Endothelial cell of umbilical vein (primary cell): ENCODE data around the gene FAM168B. TPM values are rescaled to one million over a fixed set of nuclear protein-coding genes. Genes with fewer than 3 reads are reported as not detected.

Experiments
- BruUV-seq: library from RNA; stranded (reverse); fragments of 400-500 nt; replicated peaks from 2 replicates; lab custom pipeline; 2021; lab: Mats Ljungman, UMichigan
- CTCF ChIA-PET: fragments of 300-600, 350-600 bp; sonication (Branson Sonifier 250); formaldehyde crosslinking; loops from one replicate; lab custom pipeline; 2021; ENCODE audit warnings: antibody characterized with exemption, inconsistent platforms; lab: Charles Lee
- POLR2A ChIA-PET: fragments of 300-600, 350-600 bp; sonication (Branson Sonifier 250); formaldehyde crosslinking; loops from one replicate; lab custom pipeline; 2021; ENCODE audit warnings: antibody characterized with exemption, inconsistent platforms; lab: Charles Lee
- DNase-seq: peaks from one replicate; pipeline ENCODE4 v3.0.0-alpha.2; 2011; ENCODE audit warnings: low read depth, low spot score
- FAIRE-seq: peaks from 2 replicates; lab custom pipeline; 2011; peaks lifted over from hg19 to GRCh38; lab: Jason Lieb, UNC
- H2AFZ ChIP-seq: 2 replicates; pipeline ENCODE4 v1.6.0; 2012; ENCODE audit warnings: low read depth, low read length, control low read depth, inconsistent platforms
- H3K27ac ChIP-seq: 2 replicates; pipeline ENCODE4 v1.5.1; 2011; ENCODE audit warnings: low read depth, mild to moderate bottlenecking, control low read depth, low read length, moderate library complexity; ENCODE audit not compliant: insufficient read depth
- H3K27me3 ChIP-seq, 2 experiments: 2 replicates each; pipeline versions ENCODE4 v1.6.0 to v1.6.1; 2011; ENCODE audit warnings: low read length in 2 of 2, mixed read lengths in 1 of 2; ENCODE audit not compliant: control insufficient read depth in 2 of 2, insufficient read depth in 2 of 2
- H3K36me3 ChIP-seq, 2 experiments: 2 replicates in 1 of 2; 3 replicates in 1 of 2; pipeline ENCODE4 v1.5.1; 2011; ENCODE audit warnings: low read length in 2 of 2, mild to moderate bottlenecking in 1 of 2, moderate library complexity in 1 of 2; ENCODE audit not compliant: control insufficient read depth in 2 of 2, insufficient read depth in 2 of 2; ENCODE audit errors: extremely low read depth in 1 of 2
- H3K4me1 ChIP-seq: 3 replicates; pipeline ENCODE4 v1.5.1; 2011; ENCODE audit warnings: mild to moderate bottlenecking, low read length; ENCODE audit not compliant: control insufficient read depth, insufficient read depth; ENCODE audit errors: extremely low read depth
- H3K4me2 ChIP-seq: 2 replicates; pipeline ENCODE4 v1.6.1; 2011; ENCODE audit warnings: low read length, control low read depth, mixed read lengths; ENCODE audit not compliant: insufficient read depth
- H3K4me3 ChIP-seq, 3 experiments: fragments of 200-600 bp in 1 of 3; sonication (generic), shearing (Covaris generic) in 1 of 3; replicated peaks in 1 of 3; 2 replicates each; pipeline ENCODE4 v1.5.1; 2011 to 2016; ENCODE audit warnings: control low read depth in 3 of 3, low read length in 3 of 3, mild to moderate bottlenecking in 2 of 3, inconsistent platforms in 1 of 3, low read depth in 1 of 3, moderate library complexity in 1 of 3; ENCODE audit not compliant: insufficient read depth in 1 of 3
- H3K79me2 ChIP-seq: 2 replicates; pipeline ENCODE4 v1.6.0; 2012; ENCODE audit warnings: low read length, inconsistent platforms; ENCODE audit not compliant: control insufficient read depth, insufficient read depth
- H3K9ac ChIP-seq: replicated peaks from 2 replicates; pipeline ENCODE3; 2011; ENCODE audit warnings: low read length, control low read depth; ENCODE audit not compliant: insufficient read depth; ENCODE audit errors: extremely low read depth
- H3K9me1 ChIP-seq: replicated peaks from 3 replicates; pipeline ENCODE4 v1.6.0; 2011; ENCODE audit warnings: mild to moderate bottlenecking, low read length; ENCODE audit not compliant: control insufficient read depth, insufficient read depth; ENCODE audit errors: extremely low read depth
- H3K9me3 ChIP-seq: replicated peaks from 2 replicates; pipeline ENCODE4 v1.5.1; 2012; ENCODE audit warnings: low read length, inconsistent platforms; ENCODE audit not compliant: control insufficient read depth, insufficient read depth
- H4K20me1 ChIP-seq: replicated peaks from 2 replicates; pipeline ENCODE3; 2011; ENCODE audit warnings: mild to moderate bottlenecking, low read length; ENCODE audit not compliant: control insufficient read depth, insufficient read depth; ENCODE audit errors: extremely low read depth
- EZH2 ChIP-seq: IDR thresholded peaks from 2 replicates; pipeline ENCODE4 v1.6.1; 2012; ENCODE audit warnings: borderline replicate concordance, low read depth, mild to moderate bottlenecking, moderate library complexity, low read length, inconsistent platforms; ENCODE audit not compliant: severe bottlenecking
- FOS ChIP-seq: IDR thresholded peaks from 2 replicates; pipeline ENCODE4 v1.6.1; 2011; ENCODE audit warnings: mild to moderate bottlenecking, low read length, moderate library complexity, borderline replicate concordance; ENCODE audit not compliant: insufficient read depth
- GATA2 ChIP-seq: IDR thresholded peaks from 2 replicates; pipeline ENCODE4 v1.7.0; 2011; ENCODE audit warnings: low read depth, mild to moderate bottlenecking, moderate library complexity, mixed read lengths, low read length; ENCODE audit not compliant: insufficient read length, insufficient read depth
- MYC ChIP-seq: IDR thresholded peaks from one replicate; pipeline ENCODE4 v1.6.1; 2011; ENCODE audit warnings: mild to moderate bottlenecking, low read depth, low read length
- POLR2A ChIP-seq: IDR thresholded peaks from 2 replicates; pipeline ENCODE4 v1.6.1; 2012; ENCODE audit warnings: low read depth, mild to moderate bottlenecking, control low read depth, low read length
- POLR2AphosphoS5 ChIP-seq: IDR thresholded peaks from 2 replicates; pipeline ENCODE4 v1.6.1; 2012; ENCODE audit warnings: low read depth, mild to moderate bottlenecking, control low read depth, low read length, moderate library complexity; ENCODE audit not compliant: insufficient read depth
- dilution Hi-C: fragments of 300-500 bp; cut with MboI; formaldehyde crosslinking; loops from one replicate; pipeline ENCODE4 v1.15.0; 2019; ENCODE audit warnings: low sequenced_read_pairs; ENCODE audit not compliant: extremely low pct_ligation_motif_present
- intact Hi-C: fragments of 100-400 bp; cut with micrococcal nuclease; formaldehyde crosslinking; loops from one replicate; pipeline ENCODE4 v1.10.0; 2022
- polyA plus RNA-seq, 4 experiments: library from polyadenylated mRNA; depleted of rRNA in 3 of 4; stranded (reverse) in 3 of 4; unstranded in 1 of 4; fragments of >200 nt; gene quantifications; 2 replicates each; pipeline versions ENCODE4 v1.2.1 to v1.2.3, GENCODE V29; 2011 to 2012; ENCODE audit warnings: missing spikeins in 1 of 4
- total RNA-seq: library from RNA; stranded (reverse); gene quantifications from 2 replicates; pipeline ENCODE4 v1.2.3, GENCODE V29; 2021
- TF ChIP-seq, protein P1 (sequence below): IDR thresholded peaks from 2 replicates; pipeline ENCODE4 v1.6.1; 2011; ENCODE audit not compliant: insufficient read depth, insufficient read length
- TF ChIP-seq, protein P2 (sequence below), 2 donors: IDR thresholded peaks; 1 replicate in 1 of 2; 2 replicates in 1 of 2; pipeline ENCODE4 v1.5.1; 2011; ENCODE audit warnings: low read length in 2 of 2, mild to moderate bottlenecking in 2 of 2, moderate library complexity in 2 of 2, control low read depth in 1 of 2, inconsistent platforms in 1 of 2, low read depth in 1 of 2; ENCODE audit not compliant: insufficient read depth in 1 of 2; ENCODE audit errors: extremely low read depth in 1 of 2

The FAM168B gene
- total and polyA plus RNA-seq, 2 donors (not counting 3 experiments of a cell fraction or from before 2014, with no cell fraction given) = 109 to 183 TPM

DNA sequence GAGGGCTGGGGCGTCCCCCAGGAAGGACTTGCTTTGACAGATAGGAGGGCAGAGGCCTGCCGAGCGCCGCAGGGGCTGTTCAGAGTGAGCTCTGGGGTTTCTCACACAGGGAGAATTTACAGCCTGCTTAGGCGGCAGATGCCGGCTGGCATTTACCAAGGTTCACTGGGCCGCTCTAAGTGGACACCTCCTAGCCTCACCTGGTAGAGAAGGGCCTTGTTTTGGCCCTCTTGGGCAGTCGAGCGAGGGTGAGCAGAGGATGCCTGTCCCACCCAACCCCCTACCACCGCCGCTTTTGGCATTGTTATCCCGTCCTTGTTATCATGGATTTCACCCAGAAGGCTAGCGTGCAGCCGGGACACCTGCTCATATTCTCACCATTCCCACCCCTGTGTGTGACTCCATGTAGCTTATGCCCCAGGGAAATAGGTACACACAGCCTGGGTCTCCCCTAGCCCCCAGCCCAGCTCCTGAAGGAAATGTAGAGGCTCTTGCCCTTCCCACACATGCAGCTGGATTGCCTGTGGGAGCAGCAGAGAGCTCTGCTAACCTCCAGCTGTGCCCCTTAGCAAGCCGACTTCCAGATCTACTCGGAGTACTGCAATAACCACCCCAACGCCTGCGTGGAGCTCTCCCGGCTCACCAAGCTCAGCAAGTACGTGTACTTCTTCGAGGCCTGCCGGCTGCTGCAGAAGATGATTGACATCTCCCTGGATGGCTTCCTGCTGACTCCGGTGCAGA lies 52.4 kb downstream of the FAM168B start:
- peaks cover 32 to 43% of the 10 kb centered on the region in 2 experiments for H3K27me3 ChIP-seq
- dilution Hi-C loops = no loop called here
- no peaks in the 10 kb centered on the region for H3K9me1 ChIP-seq
- H3K27ac ChIP-seq = no peak overlapping the region
- no peaks in the 10 kb centered on the region for H4K20me1 ChIP-seq
- H3K4me3 ChIP-seq = no peak overlapping the region
- H3K9ac ChIP-seq = no peak overlapping the region
- ChIA-PET CTCF (interaction anchor here (0.8 to 1.5 kb wide), 4 partner anchors 8 to 243 kb away, joined by 3 read pairs; no protein-coding TSS in a partner anchor), POLR2A (no interaction called here)
- no peak for FAIRE-seq
- no peak for DNase-seq
- H2AFZ ChIP-seq = no peak overlapping the region
- no peaks in the 10 kb centered on the region for H3K79me2 ChIP-seq
- H3K36me3 ChIP-seq = no peaks in the 10 kb centered on the region
- BruUV-seq = no TSS peak
- no peak for TF ChIP-seq POLR2AphosphoS5
- TF ChIP-seq POLR2A = no peak
- TF ChIP-seq MYC = no peak
- TF ChIP-seq EZH2 = peak; percentile 20
- TF ChIP-seq, protein P1, sequence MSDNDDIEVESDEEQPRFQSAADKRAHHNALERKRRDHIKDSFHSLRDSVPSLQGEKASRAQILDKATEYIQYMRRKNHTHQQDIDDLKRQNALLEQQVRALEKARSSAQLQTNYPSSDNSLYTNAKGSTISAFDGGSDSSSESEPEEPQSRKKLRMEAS = no peak
- no peak for TF ChIP-seq GATA2
- no peak for TF ChIP-seq FOS
- TF ChIP-seq, protein P2, sequence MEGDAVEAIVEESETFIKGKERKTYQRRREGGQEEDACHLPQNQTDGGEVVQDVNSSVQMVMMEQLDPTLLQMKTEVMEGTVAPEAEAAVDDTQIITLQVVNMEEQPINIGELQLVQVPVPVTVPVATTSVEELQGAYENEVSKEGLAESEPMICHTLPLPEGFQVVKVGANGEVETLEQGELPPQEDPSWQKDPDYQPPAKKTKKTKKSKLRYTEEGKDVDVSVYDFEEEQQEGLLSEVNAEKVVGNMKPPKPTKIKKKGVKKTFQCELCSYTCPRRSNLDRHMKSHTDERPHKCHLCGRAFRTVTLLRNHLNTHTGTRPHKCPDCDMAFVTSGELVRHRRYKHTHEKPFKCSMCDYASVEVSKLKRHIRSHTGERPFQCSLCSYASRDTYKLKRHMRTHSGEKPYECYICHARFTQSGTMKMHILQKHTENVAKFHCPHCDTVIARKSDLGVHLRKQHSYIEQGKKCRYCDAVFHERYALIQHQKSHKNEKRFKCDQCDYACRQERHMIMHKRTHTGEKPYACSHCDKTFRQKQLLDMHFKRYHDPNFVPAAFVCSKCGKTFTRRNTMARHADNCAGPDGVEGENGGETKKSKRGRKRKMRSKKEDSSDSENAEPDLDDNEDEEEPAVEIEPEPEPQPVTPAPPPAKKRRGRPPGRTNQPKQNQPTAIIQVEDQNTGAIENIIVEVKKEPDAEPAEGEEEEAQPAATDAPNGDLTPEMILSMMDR (IDR thresholded peaks at IDR 0.05; ENCODE audit: extremely low read depth in 1 of 2, insufficient read depth in 1 of 2, low read depth in 1 of 2, low read length in 2 of 2) = peak in 1 of 2 donors; percentile 15
- no peak overlapping the region for H3K4me2 ChIP-seq
- H3K9me3 ChIP-seq = no peaks in the 10 kb centered on the region
- H3K4me1 ChIP-seq = no peaks in the 10 kb centered on the region
- intact Hi-C loops = loop anchor here (10.0 kb wide), 1 partner anchor 246 kb away; no protein-coding TSS in a partner anchor
